ENCODE results near the gene MT3.

DNA sequence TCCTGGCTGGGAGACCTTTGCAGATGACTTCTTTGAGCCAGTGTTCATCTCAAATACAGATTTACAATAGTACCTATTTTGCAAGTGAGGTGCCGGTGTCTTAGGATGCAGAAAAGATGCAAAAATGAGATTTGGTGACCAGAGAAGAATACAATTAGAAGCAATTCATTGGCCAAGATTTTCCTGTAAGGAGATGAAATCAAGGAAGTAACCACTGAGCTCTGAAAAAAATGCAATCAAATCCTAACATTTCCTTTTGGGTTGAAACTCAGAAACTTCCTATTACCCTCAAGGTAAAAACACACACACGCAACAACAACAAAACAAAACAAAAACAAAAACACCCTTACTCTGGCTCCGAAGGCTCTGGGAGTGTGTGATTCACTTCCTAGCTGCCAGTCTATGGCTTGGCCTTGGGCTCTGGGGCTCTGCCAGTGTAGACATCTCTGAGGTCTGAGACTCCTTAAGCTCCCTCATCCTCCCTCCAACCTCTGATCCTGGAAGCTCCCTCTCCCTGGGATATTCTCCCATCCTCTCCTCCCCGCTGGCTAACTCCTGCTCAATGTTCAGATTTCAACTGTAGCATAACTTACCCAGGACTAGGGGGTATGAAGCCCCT, 41.3 kb upstream of the MT3 start:
- TF ChIP-seq SUZ12 (IDR thresholded peaks at IDR 0.05; ENCODE audit: extremely low read depth, insufficient read depth, insufficient read length): no peak
- no peak for TF ChIP-seq YY1 (IDR thresholded peaks at IDR 0.05; ENCODE audit: insufficient read depth, insufficient read length)

Measured in NT2/D1 (cell line).